ENCODE measurements around the gene UST.

DNA sequence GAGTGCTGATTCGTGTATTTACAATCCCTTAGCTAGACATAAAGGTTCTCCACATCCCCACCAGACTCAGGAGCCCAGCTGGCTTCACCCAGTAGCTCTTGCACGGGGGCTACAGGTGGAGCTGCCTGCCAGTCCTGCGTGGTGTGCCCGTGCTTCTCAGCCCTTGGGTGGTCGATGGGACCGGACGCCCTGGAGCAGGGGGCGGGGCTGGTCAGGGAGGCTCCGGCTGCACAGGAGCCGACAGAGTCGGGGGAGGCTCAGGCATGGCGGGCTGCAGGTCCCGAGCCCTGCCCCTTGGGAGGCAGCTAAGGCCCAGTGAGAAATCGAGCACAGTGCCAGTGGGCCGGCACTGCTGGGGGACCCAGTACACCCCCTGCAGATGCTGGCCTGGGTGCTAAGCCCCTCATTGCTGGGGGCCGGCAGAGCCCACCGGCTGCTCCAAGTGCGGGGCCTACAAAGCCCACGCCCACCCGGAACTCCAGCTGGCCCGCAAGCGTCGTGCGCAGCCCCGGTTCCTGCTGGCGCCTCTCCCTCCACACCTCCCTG lies 48.9 kb upstream of the UST start:
- TF ChIP-seq, protein P1, sequence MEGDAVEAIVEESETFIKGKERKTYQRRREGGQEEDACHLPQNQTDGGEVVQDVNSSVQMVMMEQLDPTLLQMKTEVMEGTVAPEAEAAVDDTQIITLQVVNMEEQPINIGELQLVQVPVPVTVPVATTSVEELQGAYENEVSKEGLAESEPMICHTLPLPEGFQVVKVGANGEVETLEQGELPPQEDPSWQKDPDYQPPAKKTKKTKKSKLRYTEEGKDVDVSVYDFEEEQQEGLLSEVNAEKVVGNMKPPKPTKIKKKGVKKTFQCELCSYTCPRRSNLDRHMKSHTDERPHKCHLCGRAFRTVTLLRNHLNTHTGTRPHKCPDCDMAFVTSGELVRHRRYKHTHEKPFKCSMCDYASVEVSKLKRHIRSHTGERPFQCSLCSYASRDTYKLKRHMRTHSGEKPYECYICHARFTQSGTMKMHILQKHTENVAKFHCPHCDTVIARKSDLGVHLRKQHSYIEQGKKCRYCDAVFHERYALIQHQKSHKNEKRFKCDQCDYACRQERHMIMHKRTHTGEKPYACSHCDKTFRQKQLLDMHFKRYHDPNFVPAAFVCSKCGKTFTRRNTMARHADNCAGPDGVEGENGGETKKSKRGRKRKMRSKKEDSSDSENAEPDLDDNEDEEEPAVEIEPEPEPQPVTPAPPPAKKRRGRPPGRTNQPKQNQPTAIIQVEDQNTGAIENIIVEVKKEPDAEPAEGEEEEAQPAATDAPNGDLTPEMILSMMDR (IDR thresholded peaks at IDR 0.05): no peak
- TF ChIP-seq POLR2A (IDR thresholded peaks at IDR 0.05) (no peak), POLR2AphosphoS5 (IDR thresholded peaks at IDR 0.05) (no peak), EP300 (IDR thresholded peaks at IDR 0.05; ENCODE audit: low read depth) (no peak)
